GM19240 (cell line): ENCODE data around the gene ARHGAP10.

Experiments used
- DNase-seq: peaks from one replicate; pipeline ENCODE4 v3.0.0; 2011; ENCODE audit warnings: low spot score; ENCODE audit not compliant: insufficient read length

ARHGAP10 gene

DNA sequence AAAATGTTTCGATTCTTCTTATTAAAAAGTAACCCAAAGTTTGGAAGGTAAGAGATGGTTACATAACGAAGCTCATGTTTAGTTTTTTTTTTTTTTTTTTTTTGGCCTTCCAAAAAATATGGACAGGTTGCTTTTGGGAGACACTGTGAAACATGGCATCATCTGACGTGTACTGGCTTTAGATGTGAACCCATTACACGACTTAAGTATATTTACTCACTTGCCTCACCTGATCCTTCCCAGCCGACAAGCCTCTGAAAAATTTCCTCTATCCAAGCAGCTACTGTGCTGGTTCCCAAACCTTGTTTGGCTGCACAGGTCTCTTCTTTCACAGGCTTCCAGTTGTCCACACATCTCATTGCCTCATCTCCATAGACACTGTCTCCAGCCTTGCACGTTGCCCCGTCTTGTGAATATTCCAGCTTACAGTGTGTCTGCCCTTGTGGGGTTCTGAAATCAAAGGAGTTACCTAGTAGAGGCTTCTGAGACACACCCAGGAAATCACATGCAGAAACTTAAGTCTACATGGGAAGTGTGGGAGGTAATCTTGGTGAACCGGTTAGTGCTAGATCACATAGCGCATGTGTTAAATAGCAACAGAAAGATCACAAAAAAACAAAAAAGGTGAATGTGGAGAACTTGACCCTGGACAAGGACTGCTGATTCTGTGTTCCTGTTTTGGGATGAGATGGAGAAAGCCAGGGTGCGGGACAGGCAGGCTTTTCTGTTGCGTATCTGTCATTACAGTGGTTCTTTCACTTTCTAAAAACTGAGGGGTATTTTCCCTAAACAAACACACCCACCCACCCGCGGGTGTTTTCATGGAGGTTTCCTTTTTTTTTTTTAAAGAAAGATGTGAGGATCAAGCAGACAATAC lies 328.6 kb downstream of the ARHGAP10 start:
- no peak for DNase-seq

DNA sequence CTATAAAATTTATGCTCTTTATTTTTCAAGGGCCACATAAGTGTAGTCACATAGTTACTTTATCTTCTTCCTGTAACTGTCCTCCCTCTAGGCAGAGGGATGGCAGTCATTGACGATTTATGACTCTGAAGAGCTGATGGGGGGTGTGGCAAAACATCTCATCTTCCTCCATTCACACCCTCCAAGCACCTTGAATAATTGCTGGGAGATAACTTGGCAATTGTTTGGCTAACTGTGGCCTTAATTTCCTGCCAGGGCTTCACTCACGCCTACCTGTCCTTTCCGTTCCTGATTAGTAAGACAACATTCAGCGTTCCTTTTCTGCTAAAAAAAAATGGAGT lies 329.2 kb downstream of the ARHGAP10 start:
- no peak for DNase-seq

DNA sequence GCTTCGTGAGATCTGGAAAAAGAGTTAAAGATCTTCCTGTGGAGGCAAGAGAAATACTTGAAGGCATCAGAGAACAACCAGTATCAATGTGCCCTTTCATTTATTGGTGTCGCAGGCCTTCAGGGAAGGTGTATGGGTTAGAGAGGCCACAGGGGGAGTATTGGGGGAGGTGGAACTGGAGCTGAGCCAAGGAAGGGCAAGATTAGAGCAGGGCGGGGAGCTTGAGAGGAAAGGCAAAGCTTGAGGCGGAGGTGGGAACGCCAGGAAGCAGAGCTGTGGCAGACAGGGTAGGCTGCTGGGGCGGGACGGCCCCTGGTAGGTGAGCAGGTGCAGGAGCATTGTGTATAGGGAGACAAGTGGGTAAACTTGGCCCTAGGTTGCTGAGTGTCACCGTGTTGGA lies 329.9 kb downstream of the ARHGAP10 start:
- DNase-seq, result no peak

DNA sequence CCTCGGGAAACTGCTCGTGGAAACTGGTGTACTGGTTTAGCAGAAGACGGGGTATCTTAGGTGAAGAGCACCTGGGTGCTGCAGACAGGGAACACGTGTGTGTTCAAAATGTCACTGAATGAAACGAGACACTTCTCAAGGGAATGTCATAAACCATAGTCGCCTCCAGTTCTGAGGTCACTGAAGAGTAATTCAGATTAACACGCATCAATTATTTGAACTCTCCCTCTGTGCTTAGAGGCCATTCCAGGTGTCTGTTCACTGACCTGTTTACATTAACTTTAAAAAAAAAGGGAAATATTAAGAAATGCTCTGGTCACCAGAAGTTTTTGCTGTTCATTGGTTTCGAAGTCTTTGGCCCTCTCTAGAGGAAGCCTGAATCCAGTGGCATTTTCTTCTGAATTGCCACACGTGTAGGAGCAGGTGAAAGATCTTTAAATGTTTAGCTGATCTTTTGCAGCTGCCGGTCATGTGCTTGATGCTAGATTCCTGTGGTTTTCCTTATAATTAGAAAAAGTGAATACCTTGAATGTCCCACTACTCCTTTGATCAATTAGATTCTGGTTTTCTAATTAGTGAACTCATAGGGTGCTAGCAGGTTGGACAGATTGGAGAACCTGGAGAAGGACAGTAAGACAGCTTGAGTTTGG lies 330.5 kb downstream of the ARHGAP10 start:
- DNase-seq, result no peak

DNA sequence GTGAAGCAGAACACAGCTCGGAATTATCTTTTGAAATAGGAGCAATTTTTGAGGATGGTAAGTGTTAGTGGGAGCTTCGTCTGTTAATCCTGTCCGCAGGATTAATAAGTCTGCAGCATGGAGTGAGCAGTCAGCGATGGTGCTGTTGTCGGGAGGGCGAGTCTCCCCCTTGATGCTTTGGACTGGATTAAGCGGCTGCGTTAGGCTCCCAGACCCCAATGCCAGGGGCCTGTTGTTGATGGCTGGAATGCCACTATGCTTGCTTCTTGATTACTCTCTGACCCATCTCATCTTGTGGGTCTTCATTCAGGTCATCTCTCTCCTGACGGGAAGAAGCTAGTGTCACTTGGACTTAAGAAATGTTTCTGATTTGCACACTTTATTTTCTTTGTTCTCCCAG lies 332.6 kb downstream of the ARHGAP10 start:
- no peak for DNase-seq

DNA sequence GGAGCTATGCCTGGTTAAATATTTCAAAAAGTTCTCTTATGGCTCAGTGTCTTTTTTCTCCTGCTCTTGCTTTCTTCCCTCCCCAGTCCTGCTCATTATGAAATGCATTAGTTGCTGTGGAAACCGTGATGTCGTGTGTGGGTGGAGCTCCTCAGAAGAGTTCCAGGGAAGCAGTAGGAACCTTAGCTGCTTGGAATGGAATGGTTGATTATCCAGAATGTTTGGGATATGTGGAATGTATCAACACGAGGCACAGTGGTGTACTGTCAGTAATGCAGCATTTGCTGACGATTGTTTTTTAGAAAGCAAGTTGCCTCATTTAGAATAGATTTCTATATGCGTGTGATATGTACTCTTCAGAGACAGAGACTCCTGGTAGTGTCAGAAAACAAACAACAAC lies 333.2 kb downstream of the ARHGAP10 start:
- DNase-seq, result no peak

DNA sequence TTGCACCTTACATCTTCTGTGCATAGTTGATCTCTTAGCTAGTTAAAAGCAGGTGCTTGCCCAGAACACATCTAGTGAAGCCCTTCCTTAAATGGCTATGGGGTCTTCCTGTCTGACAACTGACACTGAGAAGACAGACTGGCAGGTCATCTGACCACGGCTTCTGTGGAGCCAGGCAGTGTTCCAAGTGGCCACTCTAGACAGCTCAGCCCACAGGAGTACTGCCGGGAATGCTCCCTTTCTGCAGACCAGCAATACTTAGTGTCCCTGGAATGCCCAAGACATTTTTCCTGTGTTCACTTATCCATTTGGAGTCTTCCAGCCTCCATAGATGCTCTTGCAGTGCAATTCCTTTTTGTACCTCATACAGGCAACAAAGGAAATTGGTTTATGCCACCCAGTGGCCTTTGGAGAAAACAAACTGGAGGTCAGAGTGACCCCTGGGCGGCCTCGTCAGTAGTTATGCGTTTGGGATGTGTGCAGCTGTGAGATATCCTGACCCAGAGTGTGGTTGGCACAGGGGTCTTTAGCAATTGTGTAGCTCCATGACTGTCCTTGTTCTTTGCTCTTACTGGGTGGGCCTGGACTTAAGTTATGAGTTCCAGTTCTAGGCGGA lies 335.5 kb downstream of the ARHGAP10 start:
- DNase-seq, result no peak

DNA sequence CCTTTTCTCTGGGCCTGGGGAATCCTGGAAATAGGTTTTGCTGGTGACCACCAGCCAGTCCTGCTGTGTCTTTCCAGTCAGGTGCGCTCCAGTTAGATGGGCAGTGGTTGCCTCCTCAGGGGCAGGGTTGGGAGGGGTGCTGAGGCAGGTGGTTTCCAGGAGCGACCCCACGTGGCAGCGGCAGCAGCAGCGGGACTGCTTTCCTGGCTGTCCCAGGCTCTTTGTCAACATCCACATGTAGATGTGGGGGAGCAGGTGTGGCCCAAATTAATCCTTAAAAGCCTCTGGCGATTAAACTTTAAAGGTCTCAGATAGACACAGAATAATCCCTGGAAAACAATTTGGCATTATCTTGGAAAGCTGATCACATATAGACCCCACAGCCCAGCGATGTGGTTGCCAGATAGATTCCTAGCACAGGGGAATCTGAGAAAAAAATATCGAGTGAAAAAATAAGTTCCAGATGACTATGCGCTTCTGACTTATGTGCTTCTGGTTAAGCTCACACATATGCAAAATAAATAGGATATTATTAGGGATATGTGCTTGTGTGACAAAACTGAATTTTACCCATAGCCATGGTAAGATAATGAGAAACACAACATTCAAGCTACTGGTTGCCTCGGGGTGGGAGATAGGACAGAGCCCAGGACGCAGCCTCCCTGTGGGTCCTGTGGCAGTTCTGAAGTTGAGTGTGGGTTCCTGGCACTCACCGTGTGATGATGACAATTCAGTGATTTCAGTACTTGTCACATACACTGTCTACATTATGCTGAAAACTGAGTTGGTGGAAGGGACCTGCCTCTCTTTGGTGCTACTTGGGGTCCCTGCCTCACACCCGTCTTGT lies 336.4 kb downstream of the ARHGAP10 start:
- DNase-seq, result no peak

DNA sequence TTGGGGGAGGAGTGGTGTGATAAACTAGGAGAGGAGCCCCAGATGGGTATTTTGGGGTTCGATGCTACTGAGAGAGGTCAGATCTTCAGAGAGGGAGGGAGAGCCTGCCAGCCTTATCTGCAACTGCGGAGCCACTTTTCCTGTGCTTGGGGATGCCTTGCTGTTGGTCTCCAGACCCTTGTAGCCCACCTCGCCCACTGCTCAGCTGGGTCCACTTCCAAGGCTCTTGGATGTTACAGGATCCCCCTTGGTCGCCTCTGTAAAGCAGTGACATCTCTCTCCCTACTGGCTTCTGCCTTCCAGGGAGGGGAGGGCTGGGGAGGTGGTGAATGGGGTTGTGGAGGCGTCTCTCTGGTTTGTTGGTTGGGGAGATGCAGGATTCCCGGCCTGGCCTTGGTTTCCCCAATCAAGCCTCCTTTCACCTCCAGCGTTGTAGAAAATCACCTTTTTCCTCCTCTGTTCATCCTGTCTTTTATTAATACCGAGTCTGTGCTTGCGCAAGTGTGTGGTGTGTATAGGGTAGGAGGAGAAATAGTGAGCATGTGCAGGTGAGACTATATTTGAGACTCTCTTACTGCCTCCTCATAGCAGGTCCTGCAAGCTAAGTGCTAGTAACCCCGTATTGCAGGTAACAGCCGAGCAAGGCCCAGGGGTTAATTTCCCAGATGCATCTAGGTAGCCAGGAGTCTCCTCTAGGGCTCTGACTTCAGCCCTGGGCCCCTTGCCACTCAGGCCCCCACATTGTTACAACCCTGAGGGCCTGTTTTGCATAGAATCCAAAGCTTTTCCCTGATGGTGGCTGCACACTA lies 337.4 kb downstream of the ARHGAP10 start:
- DNase-seq, result no peak

DNA sequence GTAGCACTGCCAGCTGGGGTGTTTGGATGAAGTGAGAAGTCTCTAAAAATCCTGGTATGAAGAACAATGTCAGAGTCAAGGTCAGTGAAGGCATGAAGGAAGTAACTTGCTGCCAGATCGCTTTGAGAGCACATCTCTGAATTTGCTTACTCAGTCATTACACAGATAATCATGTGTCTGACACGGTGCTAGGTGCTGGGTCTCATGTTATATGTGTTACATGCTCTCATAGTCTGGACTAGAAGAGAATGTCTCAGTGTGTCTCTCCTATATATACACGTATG lies 337.9 kb downstream of the ARHGAP10 start:
- DNase-seq, result no peak

DNA sequence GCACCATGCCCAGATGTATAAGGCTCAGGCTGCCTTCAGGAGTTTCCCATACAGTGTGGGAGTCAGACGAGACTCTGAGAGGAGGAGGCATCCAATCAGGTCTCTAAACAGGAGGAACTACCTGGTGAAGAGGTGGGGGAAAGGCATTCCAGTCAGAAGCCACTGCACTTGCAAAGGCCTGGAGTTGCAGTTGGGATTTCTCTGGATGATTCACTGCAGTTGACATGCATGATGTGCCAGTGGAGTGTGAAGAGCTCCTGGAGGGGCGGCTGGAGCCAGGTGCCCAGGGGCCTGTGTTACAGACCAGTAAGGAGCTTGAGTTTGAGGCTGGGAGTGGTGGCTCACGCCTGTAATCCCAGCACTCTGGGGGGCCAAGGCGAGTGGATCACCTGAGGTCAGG lies 339.1 kb downstream of the ARHGAP10 start:
- DNase-seq, result no peak

DNA sequence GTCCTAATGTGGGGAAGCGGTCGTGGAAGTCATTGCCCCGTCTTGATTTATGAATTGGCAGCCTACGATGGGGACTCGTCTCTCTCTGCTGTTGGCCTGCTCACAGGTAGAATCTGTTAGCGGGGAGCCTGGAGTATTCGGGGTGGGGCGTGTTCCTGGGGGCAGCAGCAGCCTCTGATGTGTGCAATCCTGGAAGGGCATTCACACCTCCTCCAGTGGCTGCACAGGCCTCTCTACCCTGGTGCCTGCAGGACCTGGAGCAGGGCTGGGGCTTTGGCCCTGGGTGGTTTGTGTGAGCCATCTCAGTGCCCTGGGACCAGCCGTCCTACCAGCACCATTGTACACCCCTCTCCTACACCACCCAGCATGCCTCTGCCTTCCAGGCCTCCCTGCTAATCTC lies 340.9 kb downstream of the ARHGAP10 start:
- no peak for DNase-seq

DNA sequence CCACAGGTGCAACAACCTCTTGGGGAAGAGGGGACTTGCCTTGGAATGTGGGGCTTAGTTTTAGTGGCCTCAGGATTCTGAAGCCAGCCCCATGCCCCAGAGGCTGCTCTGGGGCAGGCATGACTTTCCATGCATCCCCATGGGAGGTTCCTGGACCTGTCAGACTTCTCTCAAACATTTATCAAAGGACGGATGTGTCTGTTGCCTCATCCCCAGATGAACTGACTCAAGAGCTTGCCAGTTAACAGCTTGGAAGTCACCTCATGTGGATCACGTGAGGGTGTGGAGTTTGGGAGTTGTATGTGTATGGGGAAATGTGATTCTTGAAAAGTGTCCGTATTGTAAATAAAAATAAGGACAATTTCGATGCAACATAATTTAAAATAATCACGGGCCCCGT lies 341.5 kb downstream of the ARHGAP10 start:
- DNase-seq, result no peak

DNA sequence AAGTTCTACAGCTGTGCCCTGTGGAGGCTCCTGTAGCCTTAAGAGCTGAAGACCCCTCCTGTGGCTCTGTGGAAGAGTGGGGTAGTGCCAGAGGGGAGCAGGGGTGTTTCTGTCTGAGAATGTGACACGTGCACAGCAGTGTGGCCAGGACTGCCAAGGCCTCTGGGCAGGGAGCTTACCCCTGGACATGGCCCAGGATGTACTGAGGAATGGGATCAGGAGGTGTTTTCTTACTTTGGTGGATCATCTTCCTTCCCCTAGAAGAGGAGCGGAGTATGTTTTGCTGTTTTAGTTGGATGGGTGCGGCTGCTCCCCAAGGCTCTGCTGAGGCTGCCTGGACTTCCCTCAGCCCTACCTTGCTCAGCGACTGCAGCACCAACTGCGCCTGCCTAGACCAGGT lies 342.6 kb downstream of the ARHGAP10 start:
- no peak for DNase-seq

DNA sequence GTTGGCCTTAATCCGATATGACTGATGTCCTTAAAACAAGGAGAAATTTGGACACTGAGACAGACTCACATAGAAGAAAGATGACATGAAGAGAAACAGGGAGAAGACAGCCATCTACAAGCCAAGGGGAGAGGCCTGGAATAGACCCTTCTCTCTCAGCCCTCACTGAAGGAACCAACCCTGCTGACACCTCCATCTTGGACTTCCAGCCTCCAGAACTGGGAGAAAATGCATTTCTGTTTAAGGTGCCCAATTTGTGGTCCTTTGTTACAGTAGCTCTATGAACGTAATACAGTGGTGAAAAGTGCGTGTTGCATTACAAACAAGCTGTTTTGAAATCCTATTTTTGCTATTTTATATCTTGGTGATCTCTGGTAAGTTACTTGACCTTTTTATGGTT lies 343.6 kb downstream of the ARHGAP10 start:
- no peak for DNase-seq

DNA sequence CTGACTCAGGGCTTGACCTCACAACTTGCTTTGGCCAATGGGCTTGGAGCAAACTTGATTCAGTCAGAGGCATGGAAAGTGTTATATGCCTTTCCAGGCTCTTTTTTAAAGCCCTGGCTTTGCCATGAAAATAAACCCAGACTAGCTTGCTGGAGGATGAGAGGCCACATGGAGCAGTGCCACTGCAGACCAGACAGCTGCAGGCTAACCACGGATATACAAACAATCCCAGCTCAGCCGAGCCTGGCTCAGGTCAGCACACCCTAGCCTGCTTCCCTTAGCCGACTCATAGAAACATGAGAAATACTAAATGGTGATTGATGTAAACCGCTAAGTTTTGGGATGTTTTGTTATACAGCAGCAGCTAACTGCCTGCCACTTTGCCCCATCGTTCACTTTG lies 345.1 kb downstream of the ARHGAP10 start:
- no peak for DNase-seq

DNA sequence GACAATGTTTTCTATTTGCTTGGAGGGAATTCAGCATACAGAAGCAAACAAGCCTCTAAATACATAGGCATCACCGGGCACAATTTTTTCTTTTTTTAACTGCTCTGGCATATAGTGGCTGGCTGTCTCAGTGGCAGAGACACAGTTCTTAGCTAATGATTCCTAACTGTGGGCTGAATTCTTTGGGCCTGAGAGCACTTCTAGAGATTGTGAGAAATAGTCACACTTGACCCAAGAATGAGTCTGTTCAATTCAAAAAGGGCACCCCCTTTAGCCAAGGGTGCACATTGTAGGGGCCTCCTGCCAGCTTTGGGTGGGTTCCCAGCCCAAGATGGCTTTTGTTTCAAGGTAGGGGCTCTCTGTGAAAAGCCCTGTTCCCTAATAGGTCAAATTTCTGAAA lies 345.7 kb downstream of the ARHGAP10 start:
- DNase-seq, result no peak

DNA sequence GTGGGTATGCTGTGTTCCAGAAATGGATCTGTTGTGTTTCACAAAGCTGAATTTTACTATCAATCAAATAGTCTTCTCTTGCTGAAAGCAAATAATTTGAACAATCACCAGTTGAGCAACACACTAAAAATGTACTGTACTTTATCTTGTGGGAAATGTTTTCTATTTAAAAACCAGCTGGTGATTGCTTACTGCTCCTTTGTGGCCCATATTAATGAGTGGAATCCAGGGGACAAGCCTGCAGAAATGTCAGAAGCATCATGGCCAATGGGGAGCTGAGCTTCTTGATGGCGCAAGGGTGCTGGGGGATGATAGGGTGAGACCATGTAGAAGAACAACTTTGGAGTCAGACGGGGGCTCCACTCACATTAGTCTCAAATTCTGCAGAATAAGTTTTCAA lies 346.2 kb downstream of the ARHGAP10 start:
- no peak for DNase-seq

DNA sequence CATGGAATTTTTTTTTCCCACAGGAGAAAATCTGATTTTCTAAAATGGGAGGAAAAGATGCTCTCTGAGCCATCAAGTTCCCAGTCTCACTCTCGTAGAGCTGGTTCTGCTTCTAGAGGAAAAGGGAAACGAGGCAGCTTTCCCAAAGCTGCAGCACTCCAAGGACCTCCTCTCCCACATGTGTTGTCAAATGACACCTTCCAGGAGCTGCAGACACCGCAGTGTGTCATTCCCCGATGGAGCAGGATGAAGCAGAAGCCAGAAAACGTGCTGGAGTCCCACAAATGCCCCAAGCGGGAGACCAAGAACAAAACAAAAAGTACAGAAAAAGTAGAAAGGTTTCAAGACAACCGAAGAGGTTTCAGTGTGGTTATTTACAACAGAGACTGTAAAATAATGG lies 348.1 kb downstream of the ARHGAP10 start:
- no peak for DNase-seq

DNA sequence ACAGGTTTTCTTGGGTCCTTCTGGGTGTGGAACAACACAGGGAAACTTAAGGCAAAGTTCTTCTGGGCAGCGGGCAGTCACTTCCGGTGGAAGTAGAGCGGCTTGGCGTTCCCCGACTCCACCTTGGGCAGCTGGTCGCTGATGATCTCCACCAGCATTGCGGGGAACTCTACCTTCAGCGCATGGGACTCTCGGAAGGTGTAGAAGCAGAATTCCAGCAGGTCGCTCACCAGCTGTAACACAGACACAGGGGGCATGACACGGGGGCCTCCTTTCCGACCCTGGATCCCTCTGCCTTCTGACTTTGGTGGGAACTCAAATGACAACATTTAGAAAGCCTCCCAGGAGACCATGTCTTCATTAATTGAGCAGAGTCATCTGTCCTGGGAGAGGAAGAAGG lies 349.4 kb downstream of the ARHGAP10 start:
- no peak for DNase-seq

DNA sequence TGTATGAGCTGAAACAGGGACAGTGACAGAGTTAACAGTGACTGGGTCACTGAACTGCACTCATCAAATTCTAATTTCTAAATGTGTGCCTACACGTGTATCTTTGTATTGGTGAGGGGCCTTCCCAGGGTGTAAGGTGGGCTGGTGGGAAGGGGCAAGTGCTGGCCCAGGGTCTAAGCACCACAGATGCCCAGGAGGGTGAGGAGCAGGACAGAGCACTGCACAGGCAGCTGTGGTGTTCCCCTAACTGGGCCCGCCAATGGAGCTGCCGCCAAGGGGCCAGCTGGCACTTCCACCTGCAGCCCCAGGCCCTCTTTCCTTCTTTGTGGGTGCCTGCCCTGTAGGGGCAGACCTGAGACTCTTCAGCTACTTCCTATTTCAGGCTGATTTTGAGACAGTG lies 349.9 kb downstream of the ARHGAP10 start:
- DNase-seq, result no peak
